HEK293 (cell line): ENCODE measurements around the gene NBPF11.
"Not testable (repeated sequence)": the region's sequence is repeated elsewhere in the genome, so short reads cannot be mapped to it uniquely, and the experiment has no call there.

Experiments
- ZNF221 ChIP-seq: fragments of 450-650 bp; formaldehyde crosslinking; IDR thresholded peaks from 2 replicates; pipeline ENCODE4 v1.5.1; 2017; ENCODE audit warnings: missing biosample characterization, missing genetic modification characterization, borderline replicate concordance
- ZNF274 ChIP-seq, 2 experiments: fragments of 200-500 bp in 1 of 2; fragments of 450-650 bp in 1 of 2; sonication (Bioruptor generic) in 1 of 2; formaldehyde crosslinking in 1 of 2; IDR thresholded peaks; 2 replicates each; pipeline versions ENCODE4 v1.5.1 to v1.6.1; 2014 to 2016; ENCODE audit warnings: borderline replicate concordance in 1 of 2, inconsistent platforms in 1 of 2, low read length in 1 of 2, missing biosample characterization in 1 of 2, missing genetic modification characterization in 1 of 2
- ZNF391 ChIP-seq: fragments of 450-650 bp; formaldehyde crosslinking; IDR thresholded peaks from 2 replicates; pipeline ENCODE4 v1.5.1; 2016; ENCODE audit warnings: low read depth, missing biosample characterization, missing genetic modification characterization, borderline replicate concordance
- TF ChIP-seq, protein P1 (sequence below): fragments of 450-650 bp; formaldehyde crosslinking; IDR thresholded peaks from 2 replicates; pipeline ENCODE4 v1.5.1; 2016; ENCODE audit warnings: missing biosample characterization, missing genetic modification characterization
- TF ChIP-seq, protein P2 (sequence below): fragments of 450-650 bp; formaldehyde crosslinking; conservative IDR thresholded peaks from 2 replicates; pipeline ENCODE4 v1.5.1; 2016; ENCODE audit warnings: low read depth, missing biosample characterization, missing genetic modification characterization

DNA sequence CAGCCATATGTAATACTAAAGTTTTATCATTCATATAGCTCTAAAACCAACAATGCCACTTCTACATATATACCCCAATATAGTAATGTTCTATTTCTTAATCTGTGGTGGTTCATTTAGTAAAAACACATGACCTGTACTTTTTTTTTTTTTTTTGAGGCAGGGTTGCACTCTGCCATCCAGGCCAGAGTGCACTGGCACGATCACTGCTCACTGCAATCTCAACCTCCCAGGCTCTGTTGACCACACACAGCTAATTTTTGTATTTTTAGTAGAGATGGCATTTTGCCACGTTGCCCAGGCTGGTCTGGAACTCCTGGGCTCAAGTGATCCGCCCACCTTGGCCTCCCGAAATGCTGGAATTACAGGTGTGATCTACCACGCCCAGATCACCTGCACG, 2.1 kb downstream of the NBPF11 start:
- not testable (repeated sequence) for TF ChIP-seq ZNF221 (tag by site-specific recombination); ZNF391 (tag by site-specific recombination); ZNF274 (IDR thresholded peaks at IDR 0.05; ENCODE audit: low read length); ZNF274 (tag by site-specific recombination; IDR thresholded peaks at IDR 0.05; ENCODE audit: borderline replicate concordance)
- TF ChIP-seq, protein P1, sequence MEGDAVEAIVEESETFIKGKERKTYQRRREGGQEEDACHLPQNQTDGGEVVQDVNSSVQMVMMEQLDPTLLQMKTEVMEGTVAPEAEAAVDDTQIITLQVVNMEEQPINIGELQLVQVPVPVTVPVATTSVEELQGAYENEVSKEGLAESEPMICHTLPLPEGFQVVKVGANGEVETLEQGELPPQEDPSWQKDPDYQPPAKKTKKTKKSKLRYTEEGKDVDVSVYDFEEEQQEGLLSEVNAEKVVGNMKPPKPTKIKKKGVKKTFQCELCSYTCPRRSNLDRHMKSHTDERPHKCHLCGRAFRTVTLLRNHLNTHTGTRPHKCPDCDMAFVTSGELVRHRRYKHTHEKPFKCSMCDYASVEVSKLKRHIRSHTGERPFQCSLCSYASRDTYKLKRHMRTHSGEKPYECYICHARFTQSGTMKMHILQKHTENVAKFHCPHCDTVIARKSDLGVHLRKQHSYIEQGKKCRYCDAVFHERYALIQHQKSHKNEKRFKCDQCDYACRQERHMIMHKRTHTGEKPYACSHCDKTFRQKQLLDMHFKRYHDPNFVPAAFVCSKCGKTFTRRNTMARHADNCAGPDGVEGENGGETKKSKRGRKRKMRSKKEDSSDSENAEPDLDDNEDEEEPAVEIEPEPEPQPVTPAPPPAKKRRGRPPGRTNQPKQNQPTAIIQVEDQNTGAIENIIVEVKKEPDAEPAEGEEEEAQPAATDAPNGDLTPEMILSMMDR (tag by site-specific recombination) = not testable (repeated sequence)
- TF ChIP-seq, protein P2, sequence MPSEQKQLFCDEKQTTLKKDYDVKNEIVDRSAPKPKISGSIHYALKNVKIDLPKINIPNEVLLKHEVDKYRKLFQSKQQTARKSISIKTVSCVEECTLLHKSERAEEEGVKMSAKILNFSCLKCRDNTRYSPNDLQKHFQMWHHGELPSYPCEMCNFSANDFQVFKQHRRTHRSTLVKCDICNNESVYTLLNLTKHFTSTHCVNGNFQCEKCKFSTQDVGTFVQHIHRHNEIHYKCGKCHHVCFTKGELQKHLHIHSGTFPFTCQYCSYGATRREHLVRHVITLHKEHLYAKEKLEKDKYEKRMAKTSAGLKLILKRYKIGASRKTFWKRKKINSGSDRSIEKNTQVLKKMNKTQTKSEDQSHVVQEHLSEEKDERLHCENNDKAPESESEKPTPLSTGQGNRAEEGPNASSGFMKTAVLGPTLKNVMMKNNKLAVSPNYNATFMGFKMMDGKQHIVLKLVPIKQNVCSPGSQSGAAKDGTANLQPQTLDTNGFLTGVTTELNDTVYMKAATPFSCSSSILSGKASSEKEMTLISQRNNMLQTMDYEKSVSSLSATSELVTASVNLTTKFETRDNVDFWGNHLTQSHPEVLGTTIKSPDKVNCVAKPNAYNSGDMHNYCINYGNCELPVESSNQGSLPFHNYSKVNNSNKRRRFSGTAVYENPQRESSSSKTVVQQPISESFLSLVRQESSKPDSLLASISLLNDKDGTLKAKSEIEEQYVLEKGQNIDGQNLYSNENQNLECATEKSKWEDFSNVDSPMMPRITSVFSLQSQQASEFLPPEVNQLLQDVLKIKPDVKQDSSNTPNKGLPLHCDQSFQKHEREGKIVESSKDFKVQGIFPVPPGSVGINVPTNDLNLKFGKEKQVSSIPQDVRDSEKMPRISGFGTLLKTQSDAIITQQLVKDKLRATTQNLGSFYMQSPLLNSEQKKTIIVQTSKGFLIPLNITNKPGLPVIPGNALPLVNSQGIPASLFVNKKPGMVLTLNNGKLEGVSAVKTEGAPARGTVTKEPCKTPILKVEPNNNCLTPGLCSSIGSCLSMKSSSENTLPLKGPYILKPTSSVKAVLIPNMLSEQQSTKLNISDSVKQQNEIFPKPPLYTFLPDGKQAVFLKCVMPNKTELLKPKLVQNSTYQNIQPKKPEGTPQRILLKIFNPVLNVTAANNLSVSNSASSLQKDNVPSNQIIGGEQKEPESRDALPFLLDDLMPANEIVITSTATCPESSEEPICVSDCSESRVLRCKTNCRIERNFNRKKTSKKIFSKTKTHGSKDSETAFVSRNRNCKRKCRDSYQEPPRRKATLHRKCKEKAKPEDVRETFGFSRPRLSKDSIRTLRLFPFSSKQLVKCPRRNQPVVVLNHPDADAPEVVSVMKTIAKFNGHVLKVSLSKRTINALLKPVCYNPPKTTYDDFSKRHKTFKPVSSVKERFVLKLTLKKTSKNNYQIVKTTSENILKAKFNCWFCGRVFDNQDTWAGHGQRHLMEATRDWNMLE (tag by site-specific recombination) = not testable (repeated sequence)
